Spleen (tissue), 11 donors: ENCODE measurements around the gene PCDHA11. TPM values are rescaled to one million over a fixed set of nuclear protein-coding genes. Genes with fewer than 3 reads are reported as not detected.
A peak's percentile ranks its signal among the peaks of the same experiment; 100 is the strongest.

Source experiments
- DNase-seq: peaks from one replicate; pipeline ENCODE4 v3.0.0-alpha.2; 2020
- H3K27ac ChIP-seq, 8 donors: fragments of 200-600 bp; sonication (generic) in 7 of 8; 1 replicate in 4 of 8; 2 replicates in 4 of 8; pipeline versions ENCODE4 v1.5.0 to v1.8.0; 2016 to 2021; ENCODE audit warnings: inconsistent platforms in 4 of 8, mild to moderate bottlenecking in 4 of 8, moderate library complexity in 1 of 8
- H3K27me3 ChIP-seq, 7 donors: fragments of 200-600 bp; sonication (generic) in 6 of 7; replicated peaks in 1 of 7; 1 replicate in 4 of 7; 2 replicates in 3 of 7; pipeline versions ENCODE4 v1.5.0 to v1.8.0; 2016 to 2021; ENCODE audit warnings: inconsistent platforms in 3 of 7, mild to moderate bottlenecking in 1 of 7
- H3K36me3 ChIP-seq, 6 donors: fragments of 200-600 bp; sonication (generic) in 5 of 6; 1 replicate in 4 of 6; 2 replicates in 2 of 6; pipeline versions ENCODE4 v1.5.0 to v1.8.0; 2016 to 2021; ENCODE audit warnings: inconsistent platforms in 2 of 6
- H3K4me1 ChIP-seq, 6 donors: fragments of 200-600 bp; sonication (generic) in 5 of 6; 1 replicate in 3 of 6; 2 replicates in 3 of 6; pipeline versions ENCODE4 v1.5.0 to v1.8.0; 2016 to 2021; ENCODE audit warnings: inconsistent platforms in 3 of 6
- H3K4me3 ChIP-seq, 8 donors: fragments of 200-600 bp; sonication (generic) in 7 of 8; 1 replicate in 4 of 8; 2 replicates in 4 of 8; pipeline versions ENCODE4 v1.5.0 to v1.8.0; 2016 to 2021; ENCODE audit warnings: inconsistent platforms in 4 of 8, mild to moderate bottlenecking in 4 of 8, moderate library complexity in 2 of 8
- H3K9me3 ChIP-seq, 8 donors: fragments of 200-600 bp; sonication (generic) in 7 of 8; 1 replicate in 4 of 8; 2 replicates in 4 of 8; pipeline versions ENCODE4 v1.5.0 to v1.8.0; 2016 to 2021; ENCODE audit warnings: inconsistent platforms in 4 of 8
- CTCF ChIP-seq, 11 experiments: fragments of 200-600 bp in 7 of 11; fragments of 450-650 bp in 4 of 11; sonication (generic) in 4 of 11; IDR thresholded peaks in 8 of 11; conservative IDR thresholded peaks in 3 of 11; 1 replicate in 7 of 11; 2 replicates in 4 of 11; pipeline versions ENCODE4 v1.4.0 to v1.8.0; 2016 to 2021; ENCODE audit warnings: antibody characterized with exemption in 11 of 11, inconsistent platforms in 4 of 11, mild to moderate bottlenecking in 1 of 11
- POLR2A ChIP-seq, 3 donors: fragments of 450-650 bp; IDR thresholded peaks; one replicate each; pipeline ENCODE4 v1.5.1; 2017; ENCODE audit warnings: antibody characterized with exemption in 3 of 3, mild to moderate bottlenecking in 1 of 3
- POLR2AphosphoS5 ChIP-seq, 3 donors: sonication (generic); formaldehyde crosslinking; IDR thresholded peaks; one replicate each; pipeline ENCODE4 v1.5.1; 2017; ENCODE audit warnings: antibody characterized with exemption in 3 of 3
- WGBS, 5 donors: extraction: QIAGEN DNeasy Blood & Tissue Kit in 3 of 5; methylation state at CpG; one replicate each; pipeline versions ENCODE4 v1.1.5 to v1.1.7; 2013 to 2018; 5-methylcytosine and 5-hydroxymethylcytosine counted together
- intact Hi-C: fragments of 100-400 bp; cut with DNase I; formaldehyde crosslinking; loops from one replicate; pipeline ENCODE4 v1.15.0; 2023; ENCODE audit warnings: low total_unique reads
- polyA plus RNA-seq, 3 donors: library from polyadenylated mRNA; stranded (reverse); fragments of 200-250 nt; gene quantifications; one replicate each; pipeline ENCODE4 v1.2.1, GENCODE V29; 2013
- total RNA-seq, 7 donors: library from RNA; depleted of rRNA in 3 of 7; stranded (reverse); fragments of >200 nt in 3 of 7; fragmentation: NEBNext Ultra II Directional in 4 of 7; extraction: Animal tissue kit (Norgen Biotek cat#: 25700) in 4 of 7; gene quantifications; one replicate each; pipeline versions ENCODE4 v1.1.0 to v1.2.1, GENCODE V29; 2016 to 2021
- donor health status: healthy with polysubstance abuse.
- donor health status: DM: no; HTN: no; CAD: no; lungs with moderate emphysema.
- donor health status: DM: no; HTN: no; CAD: no.
- donor health status: Bipolar disorder and iron deficiency.
- donor health status: healthy.
- donor health status: DM: no; HTN: no; CAD: no.
- donor health status: DM: yes; HTN: yes; CAD: no.

Gene PCDHA11
- total and polyA plus RNA-seq, 10 donors, result 0.11 to 0.79 (median 0.31) TPM; not detected in 4

DNA sequence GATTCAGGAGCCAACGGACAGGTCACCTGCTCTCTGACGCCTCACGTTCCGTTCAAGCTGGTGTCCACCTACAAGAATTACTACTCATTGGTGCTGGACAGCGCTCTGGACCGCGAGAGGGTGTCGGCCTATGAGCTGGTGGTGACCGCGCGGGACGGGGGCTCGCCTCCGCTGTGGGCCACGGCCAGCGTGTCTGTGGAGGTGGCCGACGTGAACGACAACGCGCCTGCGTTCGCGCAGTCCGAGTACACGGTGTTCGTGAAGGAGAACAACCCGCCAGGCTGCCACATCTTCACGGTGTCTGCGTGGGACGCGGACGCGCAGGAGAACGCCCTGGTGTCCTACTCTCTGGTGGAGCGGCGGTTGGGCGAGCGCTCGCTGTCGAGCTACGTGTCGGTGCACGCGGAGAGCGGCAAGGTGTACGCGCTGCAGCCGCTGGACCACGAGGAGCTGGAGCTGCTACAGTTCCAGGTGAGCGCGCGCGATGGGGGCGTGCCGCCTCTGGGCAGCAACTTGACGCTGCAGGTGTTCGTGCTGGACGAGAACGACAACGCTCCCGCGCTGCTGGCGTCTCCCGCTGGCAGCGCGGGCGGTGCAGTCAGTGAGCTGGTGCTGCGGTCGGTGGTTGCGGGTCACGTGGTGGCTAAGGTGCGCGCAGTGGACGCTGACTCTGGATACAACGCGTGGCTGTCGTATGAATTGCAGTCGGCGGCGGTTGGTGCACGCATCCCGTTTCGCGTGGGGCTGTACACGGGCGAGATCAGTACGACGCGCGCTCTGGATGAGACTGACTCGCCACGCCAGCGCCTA lies 11.4 kb upstream of the PCDHA11 start:
- no peak for DNase-seq
- WGBS, 5 donors, result 57 to 67% (median 66%) methylated on average over 62 to 94 of the region's 94 CpGs; no CpG with 5 or more reads in 1 of the 5 donors
- intact Hi-C loops, result no loop called here
- H3K9me3 ChIP-seq, result peaks cover 0 to 70% (median 50%) of the 10 kb centered on the region in 8 donors
- H3K4me1 ChIP-seq, result no peaks in the 10 kb centered on the region
- H3K27me3 ChIP-seq, result peaks cover 0 to 73% (median 6%) of the 10 kb centered on the region in 7 donors
- H3K27ac ChIP-seq, result no peak overlapping the region
- H3K4me3 ChIP-seq, result no peak overlapping the region
- TF ChIP-seq POLR2AphosphoS5 (IDR thresholded peaks at IDR 0.05) (no peak), CTCF (IDR thresholded peaks at IDR 0.05 in 8 of 11, conservative IDR thresholded peaks at IDR 0.05 in 3 of 11) (no peak), POLR2A (IDR thresholded peaks at IDR 0.05) (no peak)
- H3K36me3 ChIP-seq, result no peaks in the 10 kb centered on the region

DNA sequence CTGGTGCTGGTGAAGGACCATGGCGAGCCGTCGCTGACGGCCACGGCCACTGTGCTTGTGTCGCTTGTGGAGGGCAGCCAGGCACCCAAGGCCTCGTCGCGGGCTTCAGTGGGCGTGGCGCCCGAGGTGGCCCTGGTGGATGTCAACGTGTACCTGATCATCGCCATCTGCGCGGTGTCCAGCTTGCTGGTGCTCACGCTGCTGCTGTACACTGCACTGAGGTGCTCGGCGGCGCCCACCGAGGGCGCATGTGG lies 10.8 kb upstream of the PCDHA11 start:
- peaks cover 0 to 71% (median 54%) of the 10 kb centered on the region in 8 donors for H3K9me3 ChIP-seq
- TF ChIP-seq POLR2AphosphoS5 (IDR thresholded peaks at IDR 0.05), result no peak
- TF ChIP-seq POLR2A (IDR thresholded peaks at IDR 0.05), result no peak
- TF ChIP-seq CTCF (IDR thresholded peaks at IDR 0.05 in 8 of 11, conservative IDR thresholded peaks at IDR 0.05 in 3 of 11), result no peak
- peaks cover 0 to 73% (median 6%) of the 10 kb centered on the region in 7 donors for H3K27me3 ChIP-seq
- H3K4me1 ChIP-seq, result no peaks in the 10 kb centered on the region
- no peak for DNase-seq
- 57 to 72% (median 61%) methylated on average over 5 to 22 of the region's 22 CpGs; no CpG with 5 or more reads in 1 of the 5 donors for WGBS, 5 donors
- no peak overlapping the region for H3K27ac ChIP-seq
- intact Hi-C loops, result no loop called here
- H3K4me3 ChIP-seq, result no peak overlapping the region
- no peaks in the 10 kb centered on the region for H3K36me3 ChIP-seq

DNA sequence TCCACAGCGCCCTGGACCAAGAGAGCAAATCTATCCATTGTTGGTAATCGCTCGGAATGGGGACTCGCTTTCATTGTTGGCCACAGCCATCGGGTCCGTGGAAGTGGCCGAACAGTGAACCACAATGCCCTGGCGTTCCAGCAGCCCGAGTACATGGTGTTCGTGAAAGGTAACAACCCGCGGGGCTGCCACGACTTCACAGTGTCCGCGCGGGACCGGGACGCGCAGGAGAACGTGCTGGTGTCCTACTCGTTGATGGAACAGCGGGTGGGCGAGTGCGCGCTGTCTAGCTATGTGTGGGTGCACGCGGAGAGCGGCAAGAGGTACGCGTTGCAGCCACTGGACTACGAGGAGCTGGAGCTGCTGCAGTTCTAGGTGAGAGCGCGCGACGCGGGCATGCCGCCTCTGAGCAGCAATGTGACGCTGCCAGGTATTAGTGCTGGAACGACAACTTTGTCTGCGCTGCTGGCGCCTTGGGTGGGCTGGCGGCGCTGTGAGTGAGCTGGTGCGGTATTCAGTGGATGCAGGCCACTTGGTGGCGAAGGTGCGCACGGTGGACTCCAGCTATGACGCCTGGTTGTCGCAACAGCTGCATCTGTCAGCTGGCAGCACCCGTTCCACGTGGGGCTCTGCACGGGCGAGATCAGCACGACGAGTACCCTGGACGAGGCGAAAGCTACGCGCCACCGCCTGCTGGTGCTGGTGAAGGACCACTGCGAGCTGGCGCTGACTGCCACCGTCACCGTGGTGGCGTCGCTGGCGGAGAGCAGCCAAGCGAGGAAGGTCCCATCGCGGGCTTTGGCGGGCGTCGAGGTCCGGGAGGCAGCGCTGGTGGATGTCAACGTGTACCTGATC lies 6.1 kb upstream of the PCDHA11 start:
- no peak overlapping the region for H3K4me3 ChIP-seq
- H3K27ac ChIP-seq, result no peak overlapping the region
- H3K9me3 ChIP-seq, result peaks cover 0 to 50% (median 34%) of the 10 kb centered on the region in 8 donors
- WGBS, 5 donors, result 43 to 58% (median 57%) methylated on average over 28 to 76 of the region's 76 CpGs
- DNase-seq, result no peak
- H3K36me3 ChIP-seq, result no peaks in the 10 kb centered on the region
- H3K4me1 ChIP-seq, result no peaks in the 10 kb centered on the region
- H3K27me3 ChIP-seq, result peaks cover 0 to 68% (median 0%) of the 10 kb centered on the region in 7 donors
- intact Hi-C loops, result no loop called here
- TF ChIP-seq POLR2A (IDR thresholded peaks at IDR 0.05) (no peak), POLR2AphosphoS5 (IDR thresholded peaks at IDR 0.05) (no peak), CTCF (IDR thresholded peaks at IDR 0.05 in 8 of 11, conservative IDR thresholded peaks at IDR 0.05 in 3 of 11) (no peak)

- intact Hi-C loops, result no loop called here
- no peak for DNase-seq
- Histone ChIP-seq H3K9me3 (peaks cover 0 to 41% (median 25%) of the 10 kb centered on the region in 8 donors), H3K4me3 (peak overlapping the region in 2 of 8 donors; percentile 21 to 35), H3K27ac (no peak overlapping the region), H3K36me3 (no peaks in the 10 kb centered on the region), H3K4me1 (no peaks in the 10 kb centered on the region), H3K27me3 (peaks cover 0 to 82% (median 11%) of the 10 kb centered on the region in 7 donors)
- no peak for TF ChIP-seq POLR2A (IDR thresholded peaks at IDR 0.05)
- TF ChIP-seq CTCF (IDR thresholded peaks at IDR 0.05 in 8 of 11, conservative IDR thresholded peaks at IDR 0.05 in 3 of 11), result peak in 1 of 11 experiments; percentile 12
- WGBS, 5 donors, result 51 to 65% (median 60%) methylated on average over 5 of the region's 5 CpGs
Measured at GRCh38 chr5:140869555-140869886, 764 bp downstream of the PCDHA11 start.
